H9 (cell line): Measurements from ENCODE around the gene SCO2. TPM values are rescaled to one million over a fixed set of nuclear protein-coding genes. Genes with fewer than 3 reads are reported as not detected.

Experiments
- DNase-seq: peaks from one replicate; pipeline ENCODE4 v3.0.0-alpha.2; 2017
- H2AFZ ChIP-seq: one replicate; pipeline ENCODE4 v1.6.1; 2013; ENCODE audit warnings: mild to moderate bottlenecking, low read length, control low read depth, moderate library complexity
- H2AK5ac ChIP-seq: 2 replicates; pipeline ENCODE4 v1.6.1; 2013; ENCODE audit warnings: low read length, control low read depth, mixed read lengths; ENCODE audit not compliant: insufficient read length
- H2BK120ac ChIP-seq: one replicate; pipeline ENCODE4 v1.6.1; 2013; ENCODE audit warnings: low read depth, mild to moderate bottlenecking, low read length, control low read depth, inconsistent platforms; ENCODE audit not compliant: poor library complexity, severe bottlenecking
- H2BK12ac ChIP-seq: 2 replicates; pipeline ENCODE4 v1.6.1; 2013; ENCODE audit warnings: low read length, control low read depth, mixed read lengths, low read depth; ENCODE audit not compliant: insufficient read length
- H2BK15ac ChIP-seq: 2 replicates; pipeline ENCODE4 v1.6.1; 2013; ENCODE audit warnings: low read depth, low read length, control low read depth
- H2BK20ac ChIP-seq: one replicate; pipeline ENCODE4 v1.6.1; 2013; ENCODE audit warnings: low read depth, mild to moderate bottlenecking, low read length, control low read depth, inconsistent platforms; ENCODE audit not compliant: poor library complexity, severe bottlenecking
- H2BK5ac ChIP-seq: 2 replicates; pipeline ENCODE4 v1.6.1; 2013; ENCODE audit warnings: low read length, control low read depth, mixed read lengths; ENCODE audit not compliant: insufficient read length
- H3K14ac ChIP-seq: 2 replicates; pipeline ENCODE4 v1.6.1; 2013; ENCODE audit warnings: low read length, control low read depth; ENCODE audit not compliant: insufficient read depth
- H3K18ac ChIP-seq: 2 replicates; pipeline ENCODE4 v1.6.1; 2013; ENCODE audit warnings: low read depth, mild to moderate bottlenecking, mixed read lengths, low read length, control low read depth; ENCODE audit not compliant: insufficient read length
- H3K23ac ChIP-seq: 2 replicates; pipeline ENCODE4 v1.6.1; 2013; ENCODE audit warnings: low read length, control low read depth, mixed read lengths, low read depth; ENCODE audit not compliant: insufficient read length
- H3K23me2 ChIP-seq: 2 replicates; pipeline ENCODE4 v1.6.1; 2013; ENCODE audit warnings: low read depth, mild to moderate bottlenecking, mixed read lengths, low read length, control low read depth; ENCODE audit not compliant: insufficient read length, poor library complexity, severe bottlenecking
- H3K27ac ChIP-seq: 2 replicates; pipeline ENCODE4 v1.5.1; 2013; ENCODE audit warnings: low read length, control low read depth, mixed read lengths, low read depth; ENCODE audit not compliant: insufficient read length
- H3K27me3 ChIP-seq: 2 replicates; pipeline ENCODE4 v1.6.1; 2013; ENCODE audit warnings: low read length, control low read depth, inconsistent platforms; ENCODE audit not compliant: insufficient read depth
- H3K4ac ChIP-seq: 2 replicates; pipeline ENCODE4 v1.6.1; 2013; ENCODE audit warnings: low read depth, mild to moderate bottlenecking, control low read depth, inconsistent platforms, low read length, moderate library complexity
- H3K4me1 ChIP-seq: 2 replicates; pipeline ENCODE4 v1.6.1; 2013; ENCODE audit warnings: low read length, control low read depth, inconsistent platforms; ENCODE audit not compliant: insufficient read depth
- H3K4me2 ChIP-seq: 2 replicates; pipeline ENCODE4 v1.6.1; 2013; ENCODE audit warnings: low read length, control low read depth, mixed read lengths; ENCODE audit not compliant: insufficient read length, insufficient read depth
- H3K56ac ChIP-seq: 2 replicates; pipeline ENCODE4 v1.6.1; 2013; ENCODE audit warnings: low read depth, mild to moderate bottlenecking, mixed read lengths, low read length, control low read depth; ENCODE audit not compliant: insufficient read length
- H3K79me1 ChIP-seq: 2 replicates; pipeline ENCODE4 v1.6.1; 2013; ENCODE audit warnings: low read depth, mild to moderate bottlenecking, moderate library complexity, low read length, control low read depth, inconsistent platforms; ENCODE audit not compliant: insufficient read depth, poor library complexity, severe bottlenecking
- H3K79me2 ChIP-seq: 2 replicates; pipeline ENCODE4 v1.6.1; 2013; ENCODE audit warnings: low read length, control low read depth, inconsistent platforms; ENCODE audit not compliant: insufficient read depth
- H3K9ac ChIP-seq: 2 replicates; pipeline ENCODE4 v1.6.1; 2013; ENCODE audit warnings: low read length, control low read depth, mixed read lengths; ENCODE audit not compliant: insufficient read length; ENCODE audit errors: extremely low read depth
- H3K9me3 ChIP-seq: one replicate; pipeline ENCODE4 v1.6.1; 2013; ENCODE audit warnings: low read depth, low read length, inconsistent platforms; ENCODE audit not compliant: control insufficient read depth
- H3T11ph ChIP-seq: one replicate; pipeline ENCODE4 v1.6.1; 2013; ENCODE audit warnings: mild to moderate bottlenecking, low read length, control low read depth, inconsistent platforms
- H4K20me1 ChIP-seq: one replicate; pipeline ENCODE4 v1.6.1; 2013; ENCODE audit not compliant: control insufficient read depth, insufficient read length, insufficient read depth
- H4K5ac ChIP-seq: 2 replicates; pipeline ENCODE4 v1.6.1; 2013; ENCODE audit warnings: low read depth, mild to moderate bottlenecking, mixed read lengths, low read length, control low read depth; ENCODE audit not compliant: insufficient read length
- H4K8ac ChIP-seq: replicated peaks from 2 replicates; pipeline ENCODE4 v1.6.1; 2013; ENCODE audit warnings: low read length, control low read depth, mixed read lengths, low read depth; ENCODE audit not compliant: insufficient read length
- H4K91ac ChIP-seq: 2 replicates; pipeline ENCODE4 v1.6.1; 2013; ENCODE audit warnings: low read depth, mild to moderate bottlenecking, moderate library complexity, mixed read lengths, low read length, control low read depth; ENCODE audit not compliant: insufficient read length
- H3K27ac Mint-ChIP-seq, 3 experiments: 2 replicates in 2 of 3; 3 replicates in 1 of 3; pipeline ENCODE4 v1.8.0; 2020 to 2021; ENCODE audit warnings: mixed read lengths in 3 of 3, mild to moderate bottlenecking in 1 of 3, moderate library complexity in 1 of 3
- H3K27me3 Mint-ChIP-seq: 2 replicates; pipeline ENCODE4 v1.8.0; 2021; ENCODE audit warnings: low read depth, mild to moderate bottlenecking, moderate library complexity, mixed read lengths
- H3K36me3 Mint-ChIP-seq, 3 experiments: 2 replicates in 2 of 3; 3 replicates in 1 of 3; pipeline ENCODE4 v1.8.0; 2020 to 2021; ENCODE audit warnings: low read depth in 3 of 3, mixed read lengths in 3 of 3; ENCODE audit not compliant: insufficient read depth in 1 of 3
- H3K4me1 Mint-ChIP-seq, 2 experiments: 2 replicates each; pipeline ENCODE4 v1.8.0; 2020; ENCODE audit warnings: mixed read lengths in 2 of 2
- H3K4me3 Mint-ChIP-seq, 2 experiments: 2 replicates in 1 of 2; 3 replicates in 1 of 2; pipeline ENCODE4 v1.8.0; 2020 to 2021; ENCODE audit warnings: mild to moderate bottlenecking in 2 of 2, mixed read lengths in 2 of 2, moderate library complexity in 1 of 2
- H3K9me3 Mint-ChIP-seq, 2 experiments: 2 replicates in 1 of 2; 3 replicates in 1 of 2; pipeline ENCODE4 v1.8.0; 2020; ENCODE audit warnings: mild to moderate bottlenecking in 2 of 2, mixed read lengths in 2 of 2, moderate library complexity in 1 of 2
- WGBS: extraction: QIAGEN DNeasy Blood & Tissue Kit; methylation state at CpG from one replicate; pipeline ENCODE4 v1.1.7; 2013; ENCODE audit warnings: missing lambda C conversion rate, low lambda C conversion rate, mixed read lengths; ENCODE audit not compliant: insufficient read length; ENCODE audit errors: extremely low coverage; 5-methylcytosine and 5-hydroxymethylcytosine counted together
- total RNA-seq: library from RNA; stranded (reverse); gene quantifications from 2 replicates; pipeline ENCODE4 v1.2.1, GENCODE V29; 2021
- TF ChIP-seq, protein P1 (sequence below): fragments of 200-600 bp; sonication (generic); conservative IDR thresholded peaks from 3 replicates; pipeline ENCODE4 v1.8.0; 2021; ENCODE audit warnings: antibody characterized with exemption, mild to moderate bottlenecking

Gene SCO2
- total RNA-seq, 1 experiment from 2014 or later = 3.3 TPM

DNA sequence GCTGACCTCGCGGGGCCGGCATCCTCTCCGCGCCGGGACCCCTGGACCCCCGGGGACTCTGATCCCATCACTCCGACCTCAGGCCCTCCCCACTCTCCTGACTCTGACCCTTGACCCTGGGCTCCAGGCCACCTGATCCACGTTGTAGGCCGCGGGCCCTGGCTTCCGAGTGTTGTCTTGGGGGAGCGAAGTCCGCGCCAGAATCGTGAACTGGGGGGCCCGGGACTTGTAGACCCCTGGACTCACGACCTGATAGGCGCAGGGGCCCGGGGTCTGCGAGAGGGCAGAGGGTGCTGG lies 5.1 kb upstream of the SCO2 start:
- Mint-ChIP-seq H3K9me3 (no peaks in the 10 kb centered on the region; a peak in 1 of 5 replicates), H3K27me3 (peaks cover 75% of the 10 kb centered on the region), H3K27ac (no peak overlapping the region), H3K4me1 (peaks cover 15 to 20% of the 10 kb centered on the region in 2 experiments), H3K36me3 (no peaks in the 10 kb centered on the region; a peak in 1 of 7 replicates), H3K4me3 (peak overlapping the region; percentile 56 to 77)
- Histone ChIP-seq H4K5ac (no peak overlapping the region), H3K23me2 (peaks cover 18% of the 10 kb centered on the region), H3K23ac (no peak overlapping the region), H3K18ac (no peak overlapping the region), H4K20me1 (no peaks in the 10 kb centered on the region), H2BK5ac (no peak overlapping the region), H3T11ph (no peak overlapping the region), H3K79me2 (no peaks in the 10 kb centered on the region), H2BK120ac (no peak overlapping the region), H3K56ac (no peak overlapping the region), H4K8ac (no peak overlapping the region), H2BK15ac (no peak overlapping the region), H3K79me1 (no peaks in the 10 kb centered on the region), H3K9me3 (no peaks in the 10 kb centered on the region), H3K4ac (no peak overlapping the region), H2AFZ (no peak overlapping the region), H3K27me3 (peaks cover 37% of the 10 kb centered on the region; the same call in 1 of the 2 replicates), H3K4me1 (no peaks in the 10 kb centered on the region), H2BK12ac (no peak overlapping the region), H3K14ac (0 out of 2 replicates have a peak overlapping the region, but pooled peaks have one; percentile 77), H2BK20ac (no peak overlapping the region), H2AK5ac (no peak overlapping the region), H3K27ac (no peak overlapping the region), H4K91ac (no peak overlapping the region), H3K4me2 (peak overlapping the region; percentile 34), H3K9ac (no peak overlapping the region)
- WGBS = no CpG with 5 or more reads among the region's 21 CpGs
- TF ChIP-seq, protein P1, sequence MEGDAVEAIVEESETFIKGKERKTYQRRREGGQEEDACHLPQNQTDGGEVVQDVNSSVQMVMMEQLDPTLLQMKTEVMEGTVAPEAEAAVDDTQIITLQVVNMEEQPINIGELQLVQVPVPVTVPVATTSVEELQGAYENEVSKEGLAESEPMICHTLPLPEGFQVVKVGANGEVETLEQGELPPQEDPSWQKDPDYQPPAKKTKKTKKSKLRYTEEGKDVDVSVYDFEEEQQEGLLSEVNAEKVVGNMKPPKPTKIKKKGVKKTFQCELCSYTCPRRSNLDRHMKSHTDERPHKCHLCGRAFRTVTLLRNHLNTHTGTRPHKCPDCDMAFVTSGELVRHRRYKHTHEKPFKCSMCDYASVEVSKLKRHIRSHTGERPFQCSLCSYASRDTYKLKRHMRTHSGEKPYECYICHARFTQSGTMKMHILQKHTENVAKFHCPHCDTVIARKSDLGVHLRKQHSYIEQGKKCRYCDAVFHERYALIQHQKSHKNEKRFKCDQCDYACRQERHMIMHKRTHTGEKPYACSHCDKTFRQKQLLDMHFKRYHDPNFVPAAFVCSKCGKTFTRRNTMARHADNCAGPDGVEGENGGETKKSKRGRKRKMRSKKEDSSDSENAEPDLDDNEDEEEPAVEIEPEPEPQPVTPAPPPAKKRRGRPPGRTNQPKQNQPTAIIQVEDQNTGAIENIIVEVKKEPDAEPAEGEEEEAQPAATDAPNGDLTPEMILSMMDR = no peak
- DNase-seq = no peak
